CD4-positive, alpha-beta T cell treated with Interleukin-1 beta for 1 hour (primary cell): ENCODE measurements around the gene TMEM59L.
A peak's percentile ranks its signal among the peaks of the same experiment; 100 is the strongest.
"Not testable (repeated sequence)": the region's sequence is repeated elsewhere in the genome, so short reads cannot be mapped to it uniquely, and the experiment has no call there.

Experiments
- DNase-seq, 2 donors: peaks; one replicate each; pipeline ENCODE4 v3.0.0-alpha.2; 2020 to 2022

TMEM59L gene

GRCh38 chr19:18612772-18613588 is at the start of gene TMEM59L:
TMEM59L (plus strand) TSS chr19:18612870; CDS start chr19:18612959, 89 bp downstream.
- DNase-seq: peak; percentile 58 to 63

GRCh38 chr19:18566953-18567352 is 45.7 kb upstream of the TMEM59L start:
- no peak for DNase-seq

- DNase-seq: no peak
Observed at GRCh38 chr19:18568367-18568766, 44.3 kb upstream of the TMEM59L start.

GRCh38 chr19:18571564-18572344 is 40.9 kb upstream of the TMEM59L start, which contains the start of gene UBA52:
UBA52 (plus strand) TSS chr19:18571857; CDS start chr19:18573301, 1,444 bp downstream.
- DNase-seq: peak; percentile 98 to 99

GRCh38 chr19:18574691-18575291 is 37.9 kb upstream of the TMEM59L start:
- DNase-seq: no peak

GRCh38 chr19:18576383-18576782 is 36.3 kb upstream of the TMEM59L start:
- DNase-seq: no peak

GRCh38 chr19:18577365-18577914 is 35.2 kb upstream of the TMEM59L start:
- DNase-seq: no peak

GRCh38 chr19:18580311-18580710 is 32.4 kb upstream of the TMEM59L start:
- no peak for DNase-seq

- no peak for DNase-seq
Observed at GRCh38 chr19:18586306-18586705, 26.4 kb upstream of the TMEM59L start.

- DNase-seq: no peak
Observed at GRCh38 chr19:18587561-18587960, 25.1 kb upstream of the TMEM59L start.

GRCh38 chr19:18587962-18588610 is 24.6 kb upstream of the TMEM59L start:
- no peak for DNase-seq

GRCh38 chr19:18588611-18589379 is 23.9 kb upstream of the TMEM59L start, which contains the start of gene REX1BD:
REX1BD (plus strand) TSS chr19:18588798; CDS start chr19:18588802, 4 bp downstream.
- peak; percentile 86 to 88 for DNase-seq

- peak; percentile 71 to 76 for DNase-seq
Observed at GRCh38 chr19:18589380-18590272, 23.0 kb upstream of the TMEM59L start.

- peak; percentile 19 to 40 for DNase-seq
Observed at GRCh38 chr19:18590273-18591272, 22.1 kb upstream of the TMEM59L start.

GRCh38 chr19:18591735-18592385 is 20.8 kb upstream of the TMEM59L start:
- DNase-seq: no peak

GRCh38 chr19:18592732-18593131 is 19.9 kb upstream of the TMEM59L start:
- DNase-seq: not testable (repeated sequence)

GRCh38 chr19:18593367-18594095 is 19.1 kb upstream of the TMEM59L start:
- no peak for DNase-seq
